Nephron (organoid): Measurements from ENCODE around the gene TPRN.
A peak's percentile ranks its signal among the peaks of the same experiment; 100 is the strongest.

Experiments
- H3K27ac Mint-ChIP-seq, 3 experiments: 2 replicates each; pipeline ENCODE4 v1.8.0; 2020; ENCODE audit warnings: mixed read lengths in 3 of 3, mild to moderate bottlenecking in 2 of 3, moderate library complexity in 1 of 3
- H3K27me3 Mint-ChIP-seq: 2 replicates; pipeline ENCODE4 v1.8.0; 2021; ENCODE audit warnings: low read depth, mild to moderate bottlenecking, moderate library complexity, mixed read lengths
- H3K36me3 Mint-ChIP-seq: 2 replicates; pipeline ENCODE4 v1.8.0; 2020; ENCODE audit warnings: low read depth, mixed read lengths
- H3K4me1 Mint-ChIP-seq: 2 replicates; pipeline ENCODE4 v1.8.0; 2020; ENCODE audit warnings: mixed read lengths
- H3K4me3 Mint-ChIP-seq, 3 experiments: 2 replicates each; pipeline ENCODE4 v1.8.0; 2020; ENCODE audit warnings: mild to moderate bottlenecking in 3 of 3, mixed read lengths in 3 of 3, moderate library complexity in 2 of 3
- H3K9me3 Mint-ChIP-seq: 2 replicates; pipeline ENCODE4 v1.8.0; 2020; ENCODE audit warnings: mixed read lengths
- TF ChIP-seq, protein P1 (sequence below), 3 experiments: fragments of 200-600 bp; sonication (generic); IDR thresholded peaks; one replicate each; pipeline ENCODE4 v1.5.0; 2021; ENCODE audit warnings: antibody characterized with exemption in 3 of 3; ENCODE audit not compliant: unreplicated experiment in 3 of 3

TPRN gene

DNA sequence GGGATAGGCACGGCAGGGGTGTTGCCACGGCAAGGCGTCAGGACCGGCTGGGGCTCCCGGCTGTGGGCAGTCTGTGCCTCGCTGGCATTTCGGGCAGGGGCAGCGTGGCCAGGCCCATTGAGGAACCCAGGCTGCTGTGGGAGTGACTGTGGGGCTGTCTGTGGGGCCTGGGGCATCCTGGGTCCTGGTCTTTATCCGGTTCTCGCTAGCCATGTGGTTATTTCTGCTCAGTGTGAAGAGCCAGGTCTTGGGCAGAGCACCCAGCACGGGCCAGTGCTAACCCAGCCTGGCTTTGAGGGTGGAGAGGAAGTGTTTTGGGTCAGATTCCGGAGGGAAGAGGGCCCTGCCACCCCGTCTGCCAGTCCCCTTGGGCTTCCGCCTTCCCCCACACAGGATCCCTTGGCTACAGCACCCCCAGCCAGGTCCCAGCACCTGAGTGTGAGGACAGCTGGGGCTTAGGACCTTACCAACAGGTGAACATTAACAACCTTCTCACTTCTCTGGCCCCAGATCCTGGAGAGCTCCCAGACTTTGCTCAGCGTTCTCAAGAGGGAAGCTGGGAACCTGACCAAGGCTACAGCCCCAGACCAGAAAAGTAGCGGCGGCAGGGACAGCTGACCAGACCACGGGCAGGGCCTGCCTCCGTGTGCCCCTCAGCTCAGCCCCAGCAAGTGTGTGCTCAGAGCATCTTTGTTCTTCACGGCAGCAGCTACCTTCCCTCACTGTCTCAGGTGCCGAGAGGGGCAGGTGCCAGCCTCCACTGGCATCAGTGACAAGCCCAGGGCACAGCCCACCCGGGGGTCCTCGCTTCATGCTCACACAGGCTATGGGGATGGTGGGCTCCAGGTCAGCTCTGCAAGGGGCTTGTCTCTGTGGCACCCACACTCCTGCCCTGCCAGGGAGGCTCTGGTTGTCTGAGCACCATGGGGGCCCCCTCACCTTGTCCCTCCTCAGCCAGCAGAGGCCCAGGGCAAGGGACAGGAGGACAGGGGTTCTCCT is 10.9 kb downstream of the TPRN start:
- peak overlapping the region; percentile 90 to 99 (median 93) for H3K4me3 Mint-ChIP-seq
- H3K27me3 Mint-ChIP-seq: no peaks in the 10 kb centered on the region
- TF ChIP-seq, protein P1, sequence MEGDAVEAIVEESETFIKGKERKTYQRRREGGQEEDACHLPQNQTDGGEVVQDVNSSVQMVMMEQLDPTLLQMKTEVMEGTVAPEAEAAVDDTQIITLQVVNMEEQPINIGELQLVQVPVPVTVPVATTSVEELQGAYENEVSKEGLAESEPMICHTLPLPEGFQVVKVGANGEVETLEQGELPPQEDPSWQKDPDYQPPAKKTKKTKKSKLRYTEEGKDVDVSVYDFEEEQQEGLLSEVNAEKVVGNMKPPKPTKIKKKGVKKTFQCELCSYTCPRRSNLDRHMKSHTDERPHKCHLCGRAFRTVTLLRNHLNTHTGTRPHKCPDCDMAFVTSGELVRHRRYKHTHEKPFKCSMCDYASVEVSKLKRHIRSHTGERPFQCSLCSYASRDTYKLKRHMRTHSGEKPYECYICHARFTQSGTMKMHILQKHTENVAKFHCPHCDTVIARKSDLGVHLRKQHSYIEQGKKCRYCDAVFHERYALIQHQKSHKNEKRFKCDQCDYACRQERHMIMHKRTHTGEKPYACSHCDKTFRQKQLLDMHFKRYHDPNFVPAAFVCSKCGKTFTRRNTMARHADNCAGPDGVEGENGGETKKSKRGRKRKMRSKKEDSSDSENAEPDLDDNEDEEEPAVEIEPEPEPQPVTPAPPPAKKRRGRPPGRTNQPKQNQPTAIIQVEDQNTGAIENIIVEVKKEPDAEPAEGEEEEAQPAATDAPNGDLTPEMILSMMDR (IDR thresholded peaks at IDR 0.05; ENCODE audit: unreplicated experiment in 3 of 3): no peak
- H3K9me3 Mint-ChIP-seq: no peaks in the 10 kb centered on the region
- peaks cover 32% of the 10 kb centered on the region for H3K4me1 Mint-ChIP-seq
- H3K27ac Mint-ChIP-seq: peak overlapping the region; percentile 84 to 96 (median 91)
- peaks cover under 1% of the 10 kb centered on the region for H3K36me3 Mint-ChIP-seq

DNA sequence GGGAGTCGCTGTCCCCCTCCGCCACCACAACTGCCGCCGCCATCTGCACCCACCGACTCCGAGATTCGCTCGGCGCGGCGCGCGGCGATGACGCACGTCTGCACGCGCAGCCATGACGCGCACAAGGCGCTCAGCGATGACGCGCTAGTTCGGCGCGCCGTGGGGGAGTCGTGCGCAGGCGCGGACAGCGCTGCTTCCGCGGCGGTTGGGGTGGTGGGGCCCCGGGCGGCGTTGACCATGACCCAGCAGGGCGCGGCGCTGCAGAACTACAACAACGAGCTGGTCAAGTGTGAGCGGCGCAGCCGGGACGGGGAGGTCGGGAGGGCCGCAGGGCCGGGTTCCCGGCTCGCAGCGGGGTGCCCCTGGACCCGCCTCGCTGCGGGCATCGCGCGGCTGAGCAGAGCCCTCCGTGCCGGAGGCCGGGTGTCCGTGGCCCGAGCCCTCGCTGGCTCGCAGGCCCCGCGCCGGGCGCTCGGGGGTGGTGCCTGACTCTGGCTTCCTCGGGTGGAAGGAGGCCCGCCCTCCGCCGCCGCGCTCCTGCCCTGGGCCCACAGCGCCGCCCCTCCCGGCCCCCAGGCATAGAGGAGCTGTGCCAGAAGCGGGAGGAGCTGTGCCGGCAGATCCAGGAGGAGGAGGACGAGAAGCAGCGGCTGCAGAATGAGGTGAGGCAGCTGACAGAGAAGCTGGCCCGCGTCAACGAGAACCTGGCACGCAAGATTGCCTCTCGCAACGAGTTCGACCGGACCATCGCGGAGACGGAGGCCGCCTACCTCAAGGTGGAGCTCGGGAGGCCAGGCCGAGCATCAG is 11.8 kb downstream of the TPRN start, which contains the start of the genes ANAPC2 and SSNA1:
TSS of gene ANAPC2 (minus strand) at position 71 of the 807 bp plus-strand sequence. CDS start at position 43, 28 bp downstream.
TSS of gene SSNA1 (plus strand) at position 187 of the 807 bp plus-strand sequence. CDS start at position 238, 51 bp downstream.
- no peaks in the 10 kb centered on the region for H3K27me3 Mint-ChIP-seq
- TF ChIP-seq, protein P1 (IDR thresholded peaks at IDR 0.05; ENCODE audit: unreplicated experiment in 3 of 3): peak in 2 of 3 experiments; percentile 14 to 29

DNA sequence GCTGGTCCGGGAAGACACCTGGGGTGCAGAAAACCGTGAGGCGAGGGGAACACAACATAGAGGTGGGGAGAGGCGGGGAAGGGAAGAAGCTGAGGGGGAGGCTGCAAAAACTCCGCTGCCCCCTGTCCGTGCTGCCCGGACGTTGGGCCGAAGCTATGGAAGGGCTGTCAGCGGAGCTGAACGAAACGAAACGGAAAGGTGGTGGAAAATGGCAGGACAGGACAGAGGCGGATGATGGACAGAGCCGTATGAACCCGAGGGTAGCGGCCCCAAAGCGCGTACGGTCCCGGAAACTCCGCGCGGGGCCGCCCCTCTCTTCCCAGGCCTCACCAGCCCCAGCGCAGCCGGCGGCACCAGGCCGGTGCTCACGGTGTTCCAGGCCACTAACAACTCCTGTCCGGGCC is 12.5 kb downstream of the TPRN start:
- Mint-ChIP-seq H3K4me3 (peak overlapping the region; percentile 91 to 95 (median 94)), H3K36me3 (peaks cover 6% of the 10 kb centered on the region), H3K27ac (peak overlapping the region; percentile 72 to 91 (median 84)), H3K9me3 (no peaks in the 10 kb centered on the region), H3K4me1 (peaks cover 32% of the 10 kb centered on the region), H3K27me3 (no peaks in the 10 kb centered on the region)
- TF ChIP-seq, protein P1 (IDR thresholded peaks at IDR 0.05; ENCODE audit: unreplicated experiment in 3 of 3): no peak

More for the DNA sequence above, 11.8 kb downstream of the TPRN start, which contains the start of the genes ANAPC2 and SSNA1:
- peaks cover 6% of the 10 kb centered on the region for H3K36me3 Mint-ChIP-seq
- no peaks in the 10 kb centered on the region for H3K9me3 Mint-ChIP-seq
- H3K27ac Mint-ChIP-seq: peak within 1 kb of the TSS; percentile 84 to 96 (median 91)
- peak within 1 kb of the TSS; percentile 91 to 99 (median 94) for H3K4me3 Mint-ChIP-seq
- peaks cover 32% of the 10 kb centered on the region for H3K4me1 Mint-ChIP-seq

GRCh38 chr9:137187386-137187785 is 13.2 kb downstream of the TPRN start:
- H3K4me1 Mint-ChIP-seq: peaks cover 32% of the 10 kb centered on the region

DNA sequence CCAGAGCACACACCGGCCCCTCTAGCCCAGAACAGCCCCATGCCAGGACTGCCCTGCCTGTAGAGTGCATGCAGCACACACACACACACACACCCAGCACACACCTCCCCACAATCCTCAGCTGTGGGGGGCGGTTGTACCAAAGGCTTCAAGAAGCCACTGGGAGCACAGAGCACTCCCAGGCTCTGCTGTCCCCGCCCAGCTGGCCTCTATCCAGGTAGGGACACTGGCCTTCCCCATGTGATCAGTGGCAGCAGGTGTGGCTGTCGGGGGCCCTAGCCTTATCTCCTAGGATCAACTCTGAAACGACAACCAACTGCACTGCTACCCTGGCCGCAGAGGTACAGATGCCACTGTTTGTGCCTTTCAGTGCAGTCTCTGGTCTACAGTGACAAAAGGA is 14.2 kb downstream of the TPRN start:
- no peak overlapping the region for H3K27ac Mint-ChIP-seq
- H3K4me1 Mint-ChIP-seq: peaks cover 32% of the 10 kb centered on the region
- TF ChIP-seq, protein P1 (IDR thresholded peaks at IDR 0.05; ENCODE audit: unreplicated experiment in 3 of 3): no peak
- no peaks in the 10 kb centered on the region for H3K9me3 Mint-ChIP-seq
- peak overlapping the region; percentile 91 to 95 (median 94) for H3K4me3 Mint-ChIP-seq
- H3K27me3 Mint-ChIP-seq: no peaks in the 10 kb centered on the region
- H3K36me3 Mint-ChIP-seq: peaks cover 11% of the 10 kb centered on the region

More at GRCh38 chr9:137187386-137187785, 13.2 kb downstream of the TPRN start:
- peak overlapping the region; percentile 91 to 95 (median 94) for H3K4me3 Mint-ChIP-seq
- TF ChIP-seq, protein P1 (IDR thresholded peaks at IDR 0.05; ENCODE audit: unreplicated experiment in 3 of 3): no peak
- H3K27ac Mint-ChIP-seq: peak overlapping the region in 2 of 3 experiments; percentile 75 to 82
- peaks cover 6% of the 10 kb centered on the region for H3K36me3 Mint-ChIP-seq
- H3K27me3 Mint-ChIP-seq: no peaks in the 10 kb centered on the region
- no peaks in the 10 kb centered on the region for H3K9me3 Mint-ChIP-seq
